ENCODE data around the gene TCP11L2. TPM values are rescaled to one million over a fixed set of nuclear protein-coding genes. Genes with fewer than 3 reads are reported as not detected.
"Not testable (repeated sequence)": the region's sequence is repeated elsewhere in the genome, so short reads cannot be mapped to it uniquely, and the experiment has no call there.

Gene TCP11L2
- total and polyA plus RNA-seq, 4 donors: 2.5 to 98.1 (median 5.9) TPM

DNA sequence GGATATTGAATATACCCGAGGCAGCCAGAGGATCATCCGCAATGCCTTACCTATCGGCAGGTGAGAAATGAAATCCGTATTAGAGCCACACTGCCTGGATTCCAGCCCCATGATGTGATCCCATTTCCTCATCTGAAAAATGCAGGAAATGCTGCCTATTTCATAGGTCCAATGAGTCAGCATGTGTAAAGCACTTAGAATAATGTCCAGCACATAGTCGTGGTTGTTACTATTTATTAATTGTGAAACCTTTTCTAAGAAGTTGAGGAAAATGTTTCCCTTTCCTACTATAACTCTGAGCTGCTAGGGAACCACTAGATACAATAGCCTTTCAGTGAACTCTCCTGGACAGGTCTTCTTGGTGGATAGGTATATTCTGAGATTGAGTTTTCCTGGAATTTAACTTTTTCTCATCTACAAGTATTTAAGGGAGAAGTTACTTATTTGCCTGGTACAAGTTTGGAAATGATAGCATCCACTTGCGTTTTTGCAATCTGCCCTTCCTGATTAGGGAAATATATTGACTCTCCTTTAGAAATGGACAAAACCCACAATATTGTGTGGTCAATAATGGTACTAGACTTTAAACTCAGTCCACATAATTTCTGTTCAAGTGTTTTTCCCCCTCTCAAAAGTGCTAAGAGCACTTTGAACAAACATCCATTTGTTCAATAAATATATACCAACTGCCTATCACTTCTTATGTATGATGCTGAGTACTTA is 67.3 kb downstream of the TCP11L2 start:
- DNase-seq (ENCODE audit: low spot score): no peak
- peak overlapping the region; percentile 25 to 74 for H3K27ac ChIP-seq (ENCODE audit: low read depth in 1 of 2, low read length in 2 of 2)
- H3K4me1 ChIP-seq (ENCODE audit: control insufficient read depth in 4 of 4, insufficient read depth in 4 of 4, low read length in 3 of 4): no peaks in the 10 kb centered on the region
- no peaks in the 10 kb centered on the region for H3K9me3 ChIP-seq (ENCODE audit: control insufficient read depth in 4 of 4, low read length in 3 of 4)
- TF ChIP-seq EGR1 (IDR thresholded peaks at IDR 0.05; ENCODE audit: low read depth in 2 of 2): no peak
- TF ChIP-seq HNF4A (conservative IDR thresholded peaks at IDR 0.05): peak in 1 of 2 donors; percentile 22
- no peak overlapping the region for H3K9ac ChIP-seq (ENCODE audit: low read depth in 1 of 2, low read length in 2 of 2)
- peaks cover 0 to 11% (median 5%) of the 10 kb centered on the region in 4 donors for H3K36me3 ChIP-seq (ENCODE audit: control insufficient read depth in 4 of 4, insufficient read depth in 3 of 4, low read depth in 1 of 4, low read length in 3 of 4)
- no peak overlapping the region for H3K4me3 ChIP-seq (ENCODE audit: low read depth in 1 of 3, low read length in 3 of 3)
- WGBS: 69% methylated on average over 6 of the region's 6 CpGs
- no peaks in the 10 kb centered on the region for H3K27me3 ChIP-seq (ENCODE audit: control insufficient read depth in 4 of 4, insufficient read depth in 4 of 4, low read length in 3 of 4)

DNA sequence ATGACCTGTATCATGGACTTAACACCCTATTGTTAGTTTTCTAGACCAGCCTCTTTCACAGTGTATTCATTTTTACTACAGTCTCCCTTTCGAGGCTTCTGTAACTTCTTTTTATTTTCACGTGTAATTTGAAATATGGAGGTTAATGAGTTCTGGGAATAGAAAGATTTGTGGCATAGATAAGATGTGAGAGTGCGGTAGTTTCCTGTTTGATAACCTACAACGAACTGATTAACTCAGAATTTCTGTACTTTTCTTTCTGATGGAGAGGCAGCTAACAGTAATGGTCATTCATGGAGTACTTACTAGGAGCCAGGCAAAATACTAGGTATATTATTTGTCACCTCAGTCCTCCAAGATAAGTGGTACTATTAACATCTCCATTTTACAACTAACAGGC is 76.3 kb downstream of the TCP11L2 start:
- no peak for TF ChIP-seq NR2F2 (IDR thresholded peaks at IDR 0.05)
- TF ChIP-seq, protein P1, sequence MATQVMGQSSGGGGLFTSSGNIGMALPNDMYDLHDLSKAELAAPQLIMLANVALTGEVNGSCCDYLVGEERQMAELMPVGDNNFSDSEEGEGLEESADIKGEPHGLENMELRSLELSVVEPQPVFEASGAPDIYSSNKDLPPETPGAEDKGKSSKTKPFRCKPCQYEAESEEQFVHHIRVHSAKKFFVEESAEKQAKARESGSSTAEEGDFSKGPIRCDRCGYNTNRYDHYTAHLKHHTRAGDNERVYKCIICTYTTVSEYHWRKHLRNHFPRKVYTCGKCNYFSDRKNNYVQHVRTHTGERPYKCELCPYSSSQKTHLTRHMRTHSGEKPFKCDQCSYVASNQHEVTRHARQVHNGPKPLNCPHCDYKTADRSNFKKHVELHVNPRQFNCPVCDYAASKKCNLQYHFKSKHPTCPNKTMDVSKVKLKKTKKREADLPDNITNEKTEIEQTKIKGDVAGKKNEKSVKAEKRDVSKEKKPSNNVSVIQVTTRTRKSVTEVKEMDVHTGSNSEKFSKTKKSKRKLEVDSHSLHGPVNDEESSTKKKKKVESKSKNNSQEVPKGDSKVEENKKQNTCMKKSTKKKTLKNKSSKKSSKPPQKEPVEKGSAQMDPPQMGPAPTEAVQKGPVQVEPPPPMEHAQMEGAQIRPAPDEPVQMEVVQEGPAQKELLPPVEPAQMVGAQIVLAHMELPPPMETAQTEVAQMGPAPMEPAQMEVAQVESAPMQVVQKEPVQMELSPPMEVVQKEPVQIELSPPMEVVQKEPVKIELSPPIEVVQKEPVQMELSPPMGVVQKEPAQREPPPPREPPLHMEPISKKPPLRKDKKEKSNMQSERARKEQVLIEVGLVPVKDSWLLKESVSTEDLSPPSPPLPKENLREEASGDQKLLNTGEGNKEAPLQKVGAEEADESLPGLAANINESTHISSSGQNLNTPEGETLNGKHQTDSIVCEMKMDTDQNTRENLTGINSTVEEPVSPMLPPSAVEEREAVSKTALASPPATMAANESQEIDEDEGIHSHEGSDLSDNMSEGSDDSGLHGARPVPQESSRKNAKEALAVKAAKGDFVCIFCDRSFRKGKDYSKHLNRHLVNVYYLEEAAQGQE (IDR thresholded peaks at IDR 0.05): no peak
- TF ChIP-seq HNF4A (conservative IDR thresholded peaks at IDR 0.05): no peak
- no peak for DNase-seq (ENCODE audit: low spot score)
- Histone ChIP-seq H3K27me3 (ENCODE audit: control insufficient read depth in 4 of 4, insufficient read depth in 4 of 4, low read length in 3 of 4) (no peaks in the 10 kb centered on the region), H3K9me3 (ENCODE audit: control insufficient read depth in 4 of 4, low read length in 3 of 4) (no peaks in the 10 kb centered on the region), H3K4me1 (ENCODE audit: control insufficient read depth in 4 of 4, insufficient read depth in 4 of 4, low read length in 3 of 4) (no peaks in the 10 kb centered on the region), H3K4me3 (ENCODE audit: low read depth in 1 of 3, low read length in 3 of 3) (no peak overlapping the region), H3K27ac (ENCODE audit: low read depth in 1 of 2, low read length in 2 of 2) (no peak overlapping the region), H3K9ac (ENCODE audit: low read depth in 1 of 2, low read length in 2 of 2) (no peak overlapping the region), H3K36me3 (ENCODE audit: control insufficient read depth in 4 of 4, insufficient read depth in 3 of 4, low read depth in 1 of 4, low read length in 3 of 4) (peaks cover 11 to 32% (median 25%) of the 10 kb centered on the region in 4 donors)
- WGBS: 87% methylated on average over 4 of the region's 4 CpGs

DNA sequence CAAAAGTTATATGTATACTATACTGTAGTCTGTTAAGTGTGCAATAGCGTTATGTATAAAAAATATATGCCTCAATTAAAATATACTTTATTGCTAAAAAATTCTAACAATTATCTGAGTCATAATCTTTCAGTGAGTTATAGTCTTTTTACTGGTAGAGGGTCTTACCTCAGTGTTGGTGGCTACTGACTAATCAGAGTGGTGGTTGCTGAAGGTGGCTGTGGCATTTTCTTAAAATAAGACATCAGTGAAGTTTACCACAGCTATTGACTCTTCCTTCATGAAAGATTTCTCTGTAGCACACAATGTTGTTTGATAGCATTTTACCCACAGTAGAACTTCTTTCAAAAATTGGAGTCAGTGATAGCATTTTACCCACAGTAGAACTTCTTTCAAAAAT is 78.4 kb downstream of the TCP11L2 start:
- WGBS: 99% methylated on average over 1 of the region's 1 CpG
- no peak for DNase-seq (ENCODE audit: low spot score)

DNA sequence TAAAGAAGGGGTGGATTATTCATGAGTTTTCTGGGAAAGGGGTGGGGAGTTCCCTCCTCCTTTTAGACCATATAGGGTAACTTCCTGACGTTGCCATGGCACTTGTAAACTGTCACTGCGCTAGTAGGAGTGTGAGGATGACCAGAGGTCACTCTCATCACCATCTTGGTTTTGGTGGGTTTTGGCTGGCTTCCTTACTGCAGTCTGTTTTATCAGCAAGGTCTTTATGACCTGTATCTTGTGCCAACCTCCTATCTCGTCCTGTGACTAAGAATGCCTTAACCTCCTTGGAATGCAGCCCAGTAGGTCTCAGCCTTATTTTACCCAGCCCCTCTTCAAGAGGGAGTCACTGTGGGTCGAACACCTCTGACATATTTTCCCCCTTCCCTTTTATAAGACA is 79.3 kb downstream of the TCP11L2 start:
- not testable (repeated sequence) for H3K27me3 ChIP-seq (ENCODE audit: control insufficient read depth in 4 of 4, insufficient read depth in 4 of 4, low read length in 3 of 4); H3K9me3 ChIP-seq (ENCODE audit: control insufficient read depth in 4 of 4, low read length in 3 of 4); H3K9ac ChIP-seq (ENCODE audit: low read depth in 1 of 2, low read length in 2 of 2); DNase-seq (ENCODE audit: low spot score); H3K4me3 ChIP-seq (ENCODE audit: low read depth in 1 of 3, low read length in 3 of 3); H3K4me1 ChIP-seq (ENCODE audit: control insufficient read depth in 4 of 4, insufficient read depth in 4 of 4, low read length in 3 of 4); H3K27ac ChIP-seq (ENCODE audit: low read depth in 1 of 2, low read length in 2 of 2)
- peaks cover 7 to 31% (median 19%) of the 10 kb centered on the region in 4 donors for H3K36me3 ChIP-seq (ENCODE audit: control insufficient read depth in 4 of 4, insufficient read depth in 3 of 4, low read depth in 1 of 4, low read length in 3 of 4)
- WGBS: 91% methylated on average over 4 of the region's 4 CpGs

More for the DNA sequence above, 78.4 kb downstream of the TCP11L2 start:
- peaks cover 8 to 31% (median 25%) of the 10 kb centered on the region in 4 donors for H3K36me3 ChIP-seq (ENCODE audit: control insufficient read depth in 4 of 4, insufficient read depth in 3 of 4, low read depth in 1 of 4, low read length in 3 of 4)
- no peak overlapping the region for H3K9ac ChIP-seq (ENCODE audit: low read depth in 1 of 2, low read length in 2 of 2)
- no peak overlapping the region for H3K27ac ChIP-seq (ENCODE audit: low read depth in 1 of 2, low read length in 2 of 2)
- TF ChIP-seq HNF4G (IDR thresholded peaks at IDR 0.05): no peak
- TF ChIP-seq, protein P2, sequence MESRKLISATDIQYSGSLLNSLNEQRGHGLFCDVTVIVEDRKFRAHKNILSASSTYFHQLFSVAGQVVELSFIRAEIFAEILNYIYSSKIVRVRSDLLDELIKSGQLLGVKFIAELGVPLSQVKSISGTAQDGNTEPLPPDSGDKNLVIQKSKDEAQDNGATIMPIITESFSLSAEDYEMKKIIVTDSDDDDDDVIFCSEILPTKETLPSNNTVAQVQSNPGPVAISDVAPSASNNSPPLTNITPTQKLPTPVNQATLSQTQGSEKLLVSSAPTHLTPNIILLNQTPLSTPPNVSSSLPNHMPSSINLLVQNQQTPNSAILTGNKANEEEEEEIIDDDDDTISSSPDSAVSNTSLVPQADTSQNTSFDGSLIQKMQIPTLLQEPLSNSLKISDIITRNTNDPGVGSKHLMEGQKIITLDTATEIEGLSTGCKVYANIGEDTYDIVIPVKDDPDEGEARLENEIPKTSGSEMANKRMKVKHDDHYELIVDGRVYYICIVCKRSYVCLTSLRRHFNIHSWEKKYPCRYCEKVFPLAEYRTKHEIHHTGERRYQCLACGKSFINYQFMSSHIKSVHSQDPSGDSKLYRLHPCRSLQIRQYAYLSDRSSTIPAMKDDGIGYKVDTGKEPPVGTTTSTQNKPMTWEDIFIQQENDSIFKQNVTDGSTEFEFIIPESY (IDR thresholded peaks at IDR 0.05): no peak
- TF ChIP-seq YY1 (IDR thresholded peaks at IDR 0.05): no peak
- TF ChIP-seq FOXA2 (IDR thresholded peaks at IDR 0.05): no peak
- TF ChIP-seq, protein P3, sequence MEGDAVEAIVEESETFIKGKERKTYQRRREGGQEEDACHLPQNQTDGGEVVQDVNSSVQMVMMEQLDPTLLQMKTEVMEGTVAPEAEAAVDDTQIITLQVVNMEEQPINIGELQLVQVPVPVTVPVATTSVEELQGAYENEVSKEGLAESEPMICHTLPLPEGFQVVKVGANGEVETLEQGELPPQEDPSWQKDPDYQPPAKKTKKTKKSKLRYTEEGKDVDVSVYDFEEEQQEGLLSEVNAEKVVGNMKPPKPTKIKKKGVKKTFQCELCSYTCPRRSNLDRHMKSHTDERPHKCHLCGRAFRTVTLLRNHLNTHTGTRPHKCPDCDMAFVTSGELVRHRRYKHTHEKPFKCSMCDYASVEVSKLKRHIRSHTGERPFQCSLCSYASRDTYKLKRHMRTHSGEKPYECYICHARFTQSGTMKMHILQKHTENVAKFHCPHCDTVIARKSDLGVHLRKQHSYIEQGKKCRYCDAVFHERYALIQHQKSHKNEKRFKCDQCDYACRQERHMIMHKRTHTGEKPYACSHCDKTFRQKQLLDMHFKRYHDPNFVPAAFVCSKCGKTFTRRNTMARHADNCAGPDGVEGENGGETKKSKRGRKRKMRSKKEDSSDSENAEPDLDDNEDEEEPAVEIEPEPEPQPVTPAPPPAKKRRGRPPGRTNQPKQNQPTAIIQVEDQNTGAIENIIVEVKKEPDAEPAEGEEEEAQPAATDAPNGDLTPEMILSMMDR (IDR thresholded peaks at IDR 0.05; ENCODE audit: low read depth, low read length, missing input control): no peak
- H3K4me1 ChIP-seq (ENCODE audit: control insufficient read depth in 4 of 4, insufficient read depth in 4 of 4, low read length in 3 of 4): peaks cover 0 to under 1% (median 0%) of the 10 kb centered on the region in 4 donors
- no peak overlapping the region for H3K4me3 ChIP-seq (ENCODE audit: low read depth in 1 of 3, low read length in 3 of 3)
- no peaks in the 10 kb centered on the region for H3K27me3 ChIP-seq (ENCODE audit: control insufficient read depth in 4 of 4, insufficient read depth in 4 of 4, low read length in 3 of 4)
- no peaks in the 10 kb centered on the region for H3K9me3 ChIP-seq (ENCODE audit: control insufficient read depth in 4 of 4, low read length in 3 of 4)

Measured in liver (tissue), 9 donors.